ENCODE results near the gene ZCCHC14.
"Not testable (repeated sequence)": the region's sequence is repeated elsewhere in the genome, so short reads cannot be mapped to it uniquely, and the experiment has no call there.

Gene ZCCHC14

GRCh38 chr16:87523605-87524004 is 30.8 kb upstream of the ZCCHC14 start:
- DNase-seq: not testable (repeated sequence)

GRCh38 chr16:87521764-87522163 is 28.9 kb upstream of the ZCCHC14 start:
- not testable (repeated sequence) for DNase-seq

- not testable (repeated sequence) for DNase-seq
Measured at GRCh38 chr16:87519170-87519569, 26.3 kb upstream of the ZCCHC14 start.

GRCh38 chr16:87518430-87519051 is 25.7 kb upstream of the ZCCHC14 start:
- DNase-seq: not testable (repeated sequence)

GRCh38 chr16:87517610-87518429 is 25.0 kb upstream of the ZCCHC14 start:
- not testable (repeated sequence) for DNase-seq

- peak; percentile 33 for DNase-seq
Measured at GRCh38 chr16:87516361-87516760, 23.5 kb upstream of the ZCCHC14 start.

GRCh38 chr16:87515475-87516330 is 22.9 kb upstream of the ZCCHC14 start:
- DNase-seq: no peak

GRCh38 chr16:87509778-87510177 is 17.0 kb upstream of the ZCCHC14 start:
- DNase-seq: not testable (repeated sequence)

GRCh38 chr16:87507351-87508069 is 14.7 kb upstream of the ZCCHC14 start:
- no peak for DNase-seq

- no peak for DNase-seq
Measured at GRCh38 chr16:87506423-87507350, 13.9 kb upstream of the ZCCHC14 start.

- DNase-seq: no peak
Measured at GRCh38 chr16:87505834-87506233, 13.0 kb upstream of the ZCCHC14 start.

- not testable (repeated sequence) for DNase-seq
Measured at GRCh38 chr16:87503232-87503937, 10.6 kb upstream of the ZCCHC14 start.

- no peak for DNase-seq
Measured at GRCh38 chr16:87502308-87502969, 9.6 kb upstream of the ZCCHC14 start.

- no peak for DNase-seq
Measured at GRCh38 chr16:87501117-87501516, 8.3 kb upstream of the ZCCHC14 start.

- no peak for DNase-seq
Measured at GRCh38 chr16:87499189-87499486, 6.3 kb upstream of the ZCCHC14 start.

GRCh38 chr16:87498324-87499188 is 5.7 kb upstream of the ZCCHC14 start:
- DNase-seq: no peak

- not testable (repeated sequence) for DNase-seq
Measured at GRCh38 chr16:87497767-87498290, 5.0 kb upstream of the ZCCHC14 start.

GRCh38 chr16:87497023-87497766 is 4.4 kb upstream of the ZCCHC14 start:
- not testable (repeated sequence) for DNase-seq

- no peak for DNase-seq
Measured at GRCh38 chr16:87496447-87496801, 3.6 kb upstream of the ZCCHC14 start.
